GM10266 (cell line): ENCODE data around the gene TBKBP1.
A peak's percentile ranks its signal among the peaks of the same experiment; 100 is the strongest.
"Not testable (repeated sequence)": the region's sequence is repeated elsewhere in the genome, so short reads cannot be mapped to it uniquely, and the experiment has no call there.

Experiments used
- DNase-seq: peaks from one replicate; pipeline ENCODE4 v3.0.0; 2012; ENCODE audit errors: extremely low spot score
- TF ChIP-seq, protein P1 (sequence below): IDR thresholded peaks from 2 replicates; pipeline ENCODE4 v1.5.1; 2012; ENCODE audit warnings: mild to moderate bottlenecking, low read depth; ENCODE audit not compliant: control insufficient read depth, insufficient read depth; ENCODE audit errors: missing control alignments

TBKBP1 gene

DNA sequence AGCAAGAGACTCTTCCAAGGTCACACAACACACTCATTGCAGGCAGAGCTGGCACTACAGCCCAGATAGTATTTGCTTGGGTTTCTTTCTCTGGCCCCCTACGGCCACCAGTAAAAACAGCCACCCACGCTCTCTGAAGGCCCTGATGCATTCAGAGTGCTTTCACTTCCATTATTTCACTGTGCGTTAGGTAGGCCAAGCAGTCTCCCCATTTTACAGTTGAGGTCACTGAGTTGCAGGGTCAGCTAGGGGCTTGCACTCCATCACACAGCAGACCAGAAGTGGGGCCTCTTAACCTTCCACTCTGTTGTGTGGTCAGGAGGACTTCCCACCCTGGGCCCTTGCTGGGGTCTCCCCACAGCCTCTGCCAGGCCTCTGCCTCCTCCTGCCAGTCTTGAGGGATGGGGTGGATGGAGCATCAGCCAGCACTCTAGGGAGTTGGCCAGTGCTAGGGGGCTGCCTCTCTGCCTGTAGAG, 41.6 kb downstream of the TBKBP1 start:
- TF ChIP-seq, protein P1, sequence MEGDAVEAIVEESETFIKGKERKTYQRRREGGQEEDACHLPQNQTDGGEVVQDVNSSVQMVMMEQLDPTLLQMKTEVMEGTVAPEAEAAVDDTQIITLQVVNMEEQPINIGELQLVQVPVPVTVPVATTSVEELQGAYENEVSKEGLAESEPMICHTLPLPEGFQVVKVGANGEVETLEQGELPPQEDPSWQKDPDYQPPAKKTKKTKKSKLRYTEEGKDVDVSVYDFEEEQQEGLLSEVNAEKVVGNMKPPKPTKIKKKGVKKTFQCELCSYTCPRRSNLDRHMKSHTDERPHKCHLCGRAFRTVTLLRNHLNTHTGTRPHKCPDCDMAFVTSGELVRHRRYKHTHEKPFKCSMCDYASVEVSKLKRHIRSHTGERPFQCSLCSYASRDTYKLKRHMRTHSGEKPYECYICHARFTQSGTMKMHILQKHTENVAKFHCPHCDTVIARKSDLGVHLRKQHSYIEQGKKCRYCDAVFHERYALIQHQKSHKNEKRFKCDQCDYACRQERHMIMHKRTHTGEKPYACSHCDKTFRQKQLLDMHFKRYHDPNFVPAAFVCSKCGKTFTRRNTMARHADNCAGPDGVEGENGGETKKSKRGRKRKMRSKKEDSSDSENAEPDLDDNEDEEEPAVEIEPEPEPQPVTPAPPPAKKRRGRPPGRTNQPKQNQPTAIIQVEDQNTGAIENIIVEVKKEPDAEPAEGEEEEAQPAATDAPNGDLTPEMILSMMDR = no peak
- DNase-seq = peak; percentile 87

DNA sequence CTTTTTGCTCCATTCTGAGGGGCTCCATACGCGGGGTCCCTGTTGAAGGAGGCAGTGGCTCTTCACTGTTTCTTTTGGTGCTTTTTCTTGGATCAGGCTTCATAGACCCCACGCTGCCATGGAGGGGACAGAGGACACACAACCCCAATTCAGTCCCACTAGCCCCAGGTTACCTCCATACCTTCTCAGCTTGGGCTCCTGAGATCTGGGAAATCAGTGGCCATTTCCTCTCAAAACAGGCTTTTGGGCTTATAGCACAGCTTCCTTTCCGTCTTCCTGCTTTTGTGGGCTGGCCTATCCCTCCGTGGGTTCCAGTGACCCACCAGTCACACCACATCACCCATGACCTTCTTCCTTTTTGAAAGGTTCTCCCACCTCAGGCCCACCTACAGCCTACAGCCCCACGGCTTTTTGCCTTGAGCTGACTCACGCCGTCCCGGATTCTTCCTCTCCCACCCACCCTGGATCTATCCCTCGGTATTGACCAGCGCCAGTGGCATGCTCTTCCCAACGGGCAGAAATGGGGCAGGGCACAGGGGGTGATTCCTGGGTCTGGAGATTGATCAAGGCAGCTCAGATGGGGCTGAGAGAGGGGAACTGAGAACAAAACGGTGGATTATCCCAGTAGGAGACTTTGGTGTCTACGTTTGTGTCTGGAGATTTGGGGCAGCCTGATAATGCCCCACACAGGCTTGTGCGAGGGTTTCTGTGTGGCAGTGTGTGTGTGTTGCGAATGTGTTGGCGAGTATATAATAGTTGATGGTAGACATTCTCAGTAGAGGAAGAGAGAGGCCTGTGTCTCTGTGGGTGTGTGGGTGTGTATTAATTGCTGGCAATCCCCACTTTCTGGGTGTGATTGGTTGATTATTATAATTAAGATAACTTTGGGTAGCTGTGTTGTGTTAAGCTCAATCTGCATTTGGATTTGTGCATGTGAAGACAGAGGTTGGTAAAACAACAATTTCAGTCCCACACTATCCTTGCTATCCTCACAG, 42.8 kb downstream of the TBKBP1 start:
- no peak for DNase-seq
- TF ChIP-seq, protein P1 = no peak

DNA sequence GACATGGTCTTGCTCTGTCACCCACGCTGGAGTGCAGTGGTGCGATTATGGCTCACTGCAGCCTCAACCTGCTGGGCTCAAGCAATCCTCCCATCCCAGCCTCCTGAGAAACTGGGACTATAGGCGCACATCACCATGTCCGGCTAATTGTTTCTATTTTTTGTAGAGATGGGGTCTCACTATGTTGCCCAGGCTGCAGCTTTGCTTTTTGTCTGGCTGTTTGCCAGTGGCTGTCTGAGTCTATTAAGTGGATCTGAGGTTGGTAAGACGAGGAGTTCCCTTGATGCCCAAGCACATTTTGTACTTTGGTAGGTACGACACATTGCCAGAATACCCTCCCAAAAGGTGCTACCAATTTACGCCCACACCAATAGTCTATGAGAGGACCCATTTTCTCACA, 44.2 kb downstream of the TBKBP1 start:
- DNase-seq = no peak
- TF ChIP-seq, protein P1 = no peak

DNA sequence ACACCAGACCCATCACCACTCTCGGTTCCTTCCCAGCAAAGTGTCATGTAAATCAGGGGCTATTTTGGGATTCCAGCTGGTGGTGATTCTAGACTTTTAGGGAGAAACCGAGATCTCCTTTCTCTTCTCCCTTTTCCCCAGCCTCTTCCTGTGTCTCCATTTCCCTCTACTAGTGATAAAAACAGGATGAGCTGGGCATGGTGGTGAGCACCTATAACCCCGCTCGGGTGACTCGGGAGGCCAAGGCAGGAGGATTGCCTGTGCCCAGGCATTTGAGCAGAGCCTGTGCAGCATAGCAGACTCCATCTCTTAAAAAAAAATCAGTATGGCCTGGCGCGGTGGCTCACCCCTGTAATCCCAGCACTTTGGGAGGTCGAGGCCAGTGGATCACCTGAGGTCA, 45.2 kb downstream of the TBKBP1 start:
- TF ChIP-seq, protein P1 = no peak
- DNase-seq = no peak

DNA sequence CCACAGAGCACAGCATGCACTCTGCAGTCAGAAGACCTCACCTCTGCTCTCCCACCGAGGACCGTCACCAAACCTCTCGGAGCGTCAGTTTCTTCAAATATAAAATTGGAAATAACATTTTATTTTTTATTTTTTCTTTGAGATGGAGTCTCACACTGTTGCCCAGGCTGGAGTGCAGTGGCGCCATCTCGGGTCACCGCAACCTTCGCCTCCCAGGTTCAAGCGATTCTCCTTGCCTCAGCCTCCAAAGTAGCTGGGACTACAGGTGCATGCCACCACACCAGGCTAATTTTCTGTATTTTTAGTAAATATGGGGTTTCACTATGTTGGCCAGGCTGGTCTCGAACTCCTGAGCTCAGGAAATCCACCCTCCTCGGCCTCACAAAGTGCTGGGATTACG, 46.0 kb downstream of the TBKBP1 start:
- not testable (repeated sequence) for DNase-seq

DNA sequence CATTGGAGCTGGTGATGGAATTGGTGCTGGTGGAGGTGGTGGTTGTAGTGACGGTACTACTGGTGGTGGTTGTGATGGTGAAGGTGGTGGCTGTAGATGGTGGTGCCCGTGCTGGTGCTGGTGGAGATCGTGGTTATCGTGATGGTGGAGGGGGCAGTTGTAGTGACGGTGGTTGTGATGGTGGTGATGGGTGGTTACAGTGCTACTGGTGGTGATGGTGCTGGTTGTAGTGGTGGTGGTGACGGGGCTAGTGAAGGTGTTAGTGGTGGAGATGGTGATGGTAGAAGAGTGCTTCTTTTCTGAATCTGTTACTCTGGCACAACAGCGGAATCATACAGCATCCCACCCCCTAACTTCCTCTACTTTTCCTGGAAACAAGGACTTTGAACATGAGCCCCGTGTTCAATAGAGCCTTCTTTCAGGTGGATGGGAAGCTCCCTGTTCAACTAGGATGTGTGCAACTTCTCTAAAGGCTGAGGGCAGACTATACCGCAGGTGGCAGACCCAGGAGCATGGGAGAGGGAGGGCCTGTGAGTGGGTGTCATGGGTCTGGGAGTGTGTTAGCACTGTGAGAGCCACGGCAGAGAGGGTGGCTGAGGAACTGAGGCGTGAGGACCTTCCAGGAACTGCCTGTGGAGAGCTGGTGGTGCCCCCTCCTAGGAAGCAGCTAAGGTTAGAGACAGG, 47.3 kb downstream of the TBKBP1 start:
- TF ChIP-seq, protein P1 = no peak
- DNase-seq = peak; percentile 8

DNA sequence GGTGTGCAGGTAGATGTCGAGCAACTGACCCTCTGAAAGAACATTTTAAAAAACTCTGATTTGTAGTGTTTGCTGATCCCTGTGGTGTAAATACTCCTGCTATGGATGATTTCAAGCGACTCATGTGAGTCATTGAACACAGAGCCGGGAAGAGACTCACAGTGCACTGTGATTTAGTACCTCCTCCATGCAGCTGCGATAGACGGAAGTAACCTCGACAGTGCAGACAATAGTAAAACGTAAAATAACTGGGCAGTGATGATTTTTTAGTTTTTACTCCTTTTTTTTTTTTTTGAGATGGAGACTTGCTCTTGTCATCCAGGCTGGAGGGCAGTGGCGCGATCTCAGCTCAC, 47.8 kb downstream of the TBKBP1 start:
- TF ChIP-seq, protein P1 = no peak
- no peak for DNase-seq
